GM23248 (cell line): ENCODE results near the gene RSPH3. TPM values are rescaled to one million over a fixed set of nuclear protein-coding genes. Genes with fewer than 3 reads are reported as not detected.

Source experiments
- DNase-seq: peaks from one replicate; pipeline ENCODE4 v3.0.0-alpha.2; 2015
- H2AFZ ChIP-seq: fragments of 200-600 bp; sonication (generic); 2 replicates; pipeline ENCODE4 v1.6.1; 2016; ENCODE audit warnings: antibody characterized with exemption
- H3F3A ChIP-seq: fragments of 200-600 bp; sonication (generic); 2 replicates; pipeline ENCODE4 v1.6.1; 2016; ENCODE audit warnings: mild to moderate bottlenecking, antibody characterized with exemption, mixed run types; ENCODE audit not compliant: insufficient read depth
- H3K27ac ChIP-seq: fragments of 200-600 bp; sonication (generic); 2 replicates; pipeline ENCODE4 v1.5.1; 2016; ENCODE audit warnings: mild to moderate bottlenecking
- H3K27me3 ChIP-seq: fragments of 200-600 bp; sonication (generic); replicated peaks from 2 replicates; pipeline ENCODE4 v1.6.1; 2016; ENCODE audit warnings: mild to moderate bottlenecking; ENCODE audit not compliant: insufficient read depth
- H3K36me3 ChIP-seq: fragments of 200-600 bp; sonication (generic); 2 replicates; pipeline ENCODE4 v1.6.1; 2016; ENCODE audit warnings: low read depth, mild to moderate bottlenecking
- H3K4me1 ChIP-seq: fragments of 200-600 bp; sonication (generic); 2 replicates; pipeline ENCODE4 v1.6.1; 2016; ENCODE audit warnings: mild to moderate bottlenecking; ENCODE audit not compliant: insufficient read depth
- H3K4me2 ChIP-seq: fragments of 200-600 bp; sonication (generic); one replicate; pipeline ENCODE4 v1.6.1; 2016; ENCODE audit warnings: mild to moderate bottlenecking; ENCODE audit not compliant: unreplicated experiment
- H3K4me3 ChIP-seq: fragments of 200-600 bp; sonication (generic); 2 replicates; pipeline ENCODE4 v1.5.1; 2016; ENCODE audit warnings: mild to moderate bottlenecking
- H3K79me2 ChIP-seq: fragments of 200-600 bp; sonication (generic); 2 replicates; pipeline ENCODE4 v1.6.1; 2016; ENCODE audit warnings: mild to moderate bottlenecking; ENCODE audit not compliant: insufficient read depth
- H3K9ac ChIP-seq: fragments of 200-600 bp; sonication (generic); 2 replicates; pipeline ENCODE4 v1.6.1; 2016; ENCODE audit warnings: mild to moderate bottlenecking
- H3K9me2 ChIP-seq: fragments of 200-600 bp; sonication (generic); 2 replicates; pipeline ENCODE4 v1.6.1; 2016; ENCODE audit warnings: mixed run types, mild to moderate bottlenecking, moderate library complexity; ENCODE audit not compliant: insufficient read depth
- H3K9me3 ChIP-seq: fragments of 200-600 bp; sonication (generic); one replicate; pipeline ENCODE4 v1.6.1; 2017; ENCODE audit warnings: low read depth
- H4K20me1 ChIP-seq: fragments of 200-600 bp; sonication (generic); 2 replicates; pipeline ENCODE4 v1.6.0; 2016; ENCODE audit not compliant: insufficient read depth
- EZH2 ChIP-seq: fragments of 200-600 bp; sonication (generic); IDR thresholded peaks from 2 replicates; pipeline ENCODE4 v1.6.1; 2018; ENCODE audit warnings: antibody characterized with exemption, mild to moderate bottlenecking; ENCODE audit not compliant: insufficient read depth, poor library complexity, severe bottlenecking
- EZH2phosphoT487 ChIP-seq: fragments of 200-600 bp; sonication (generic); IDR thresholded peaks from 2 replicates; pipeline ENCODE4 v1.6.1; 2018; ENCODE audit warnings: antibody characterized with exemption, moderate library complexity, mild to moderate bottlenecking, low read depth; ENCODE audit not compliant: insufficient read depth
- WGBS, 2 experiments: methylation state at CpG; one replicate each; pipeline ENCODE4 v1.1.6; 2015 to 2017; ENCODE audit warnings: low lambda C conversion rate in 2 of 2, low coverage in 1 of 2; ENCODE audit errors: missing lambda C conversion rate in 2 of 2; 5-methylcytosine and 5-hydroxymethylcytosine counted together
- in situ Hi-C: fragments of 300-500 bp; cut with MboI; formaldehyde crosslinking; loops from 2 replicates; pipeline ENCODE4 v1.15.0; 2020
- polyA plus RNA-seq: library from polyadenylated mRNA; unstranded; fragments of >200 nt; fragmentation: Nextera tagmentation; extraction: Ambion mirVana; gene quantifications from 2 replicates; pipeline ENCODE4 v1.2.1, GENCODE V29; 2016
- total RNA-seq: library from RNA; depleted of rRNA; stranded (reverse); fragments of >200 nt; shearing (Covaris generic); gene quantifications from 2 replicates; pipeline ENCODE4 v1.2.3, GENCODE V29; 2014

RSPH3 gene
- total and polyA plus RNA-seq, 2 experiments from 2014 or later, result 7.2 to 15.1 TPM

DNA sequence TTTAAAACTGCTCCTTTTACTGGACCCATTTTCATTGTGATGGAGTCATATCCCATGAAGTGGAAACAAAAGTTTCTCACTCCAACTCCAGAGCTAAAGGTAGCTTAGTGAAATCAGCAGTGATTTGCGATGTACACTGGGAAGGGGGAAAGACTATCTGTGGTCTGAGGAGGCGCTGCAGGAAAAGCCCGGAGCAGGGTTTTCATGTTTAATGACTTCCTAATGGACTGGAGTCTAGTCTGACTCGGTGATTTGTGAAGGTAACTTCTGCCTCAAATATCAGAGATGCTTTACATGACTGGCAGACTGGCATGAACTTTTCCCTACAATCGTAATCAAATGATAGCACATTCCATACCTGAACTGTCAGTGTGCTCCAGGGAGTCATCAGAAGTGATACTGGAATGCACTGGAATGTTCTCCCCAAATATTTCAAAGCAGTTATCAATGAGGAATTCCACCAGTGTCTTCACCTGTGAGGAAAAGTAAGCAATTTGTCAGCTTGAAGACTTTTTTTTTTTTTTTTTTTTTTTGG lies 37.8 kb upstream of the RSPH3 start:
- no peak overlapping the region for H3K27ac ChIP-seq
- H2AFZ ChIP-seq, result no peak overlapping the region
- H4K20me1 ChIP-seq, result no peaks in the 10 kb centered on the region
- no peak overlapping the region for H3K4me2 ChIP-seq
- in situ Hi-C loops, result no loop called here
- H3K9ac ChIP-seq, result no peak overlapping the region
- no peaks in the 10 kb centered on the region for H3K27me3 ChIP-seq
- peaks cover 12% of the 10 kb centered on the region; the same call in 1 of the 2 replicates for H3F3A ChIP-seq
- 0 out of 2 replicates have a peak overlapping the region, but pooled peaks have one; percentile 34 for H3K4me3 ChIP-seq
- no peak for DNase-seq
- no peaks in the 10 kb centered on the region for H3K9me2 ChIP-seq
- H3K4me1 ChIP-seq, result peaks cover 21% of the 10 kb centered on the region
- TF ChIP-seq EZH2phosphoT487 (no peak), EZH2 (no peak)
- H3K36me3 ChIP-seq, result no peaks in the 10 kb centered on the region
- no peaks in the 10 kb centered on the region for H3K9me3 ChIP-seq
- H3K79me2 ChIP-seq, result no peaks in the 10 kb centered on the region
- WGBS, 2 experiments, result 86 to 90% methylated on average over 5 of the region's 5 CpGs

DNA sequence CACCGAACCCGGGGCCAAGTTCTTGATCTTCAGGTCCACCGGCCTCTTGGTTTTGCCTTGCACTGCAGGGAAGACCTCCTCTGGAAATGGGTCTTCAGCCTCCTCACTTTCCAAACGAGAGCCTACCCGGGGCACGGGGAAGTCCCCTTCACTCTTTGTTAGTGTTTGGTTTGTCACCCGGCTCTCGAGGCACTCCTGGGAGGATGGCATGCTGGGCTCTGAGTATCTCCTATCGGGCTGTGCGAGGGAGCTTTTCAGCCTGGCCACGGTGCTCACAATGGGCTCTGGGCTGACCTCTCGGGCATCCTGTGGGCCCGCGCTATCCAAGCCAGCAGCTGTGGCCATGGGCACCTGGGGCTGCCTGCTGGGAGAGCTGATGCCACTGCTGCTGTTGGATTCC lies 36.7 kb upstream of the RSPH3 start:
- H3K4me2 ChIP-seq, result no peak overlapping the region
- H2AFZ ChIP-seq, result no peak overlapping the region
- peaks cover 21% of the 10 kb centered on the region for H3K4me1 ChIP-seq
- no peak overlapping the region for H3K4me3 ChIP-seq
- H3K9me2 ChIP-seq, result no peaks in the 10 kb centered on the region
- H3K9ac ChIP-seq, result no peak overlapping the region
- no peaks in the 10 kb centered on the region for H3K79me2 ChIP-seq
- no peak for DNase-seq
- H3K36me3 ChIP-seq, result no peaks in the 10 kb centered on the region
- in situ Hi-C loops, result no loop called here
- no peaks in the 10 kb centered on the region for H3K9me3 ChIP-seq
- no peak for TF ChIP-seq EZH2
- TF ChIP-seq EZH2phosphoT487, result no peak
- H3K27ac ChIP-seq, result no peak overlapping the region
- H4K20me1 ChIP-seq, result no peaks in the 10 kb centered on the region
- no peaks in the 10 kb centered on the region for H3K27me3 ChIP-seq
- 89 to 93% methylated on average over 14 of the region's 14 CpGs for WGBS, 2 experiments
- peaks cover 12% of the 10 kb centered on the region; the same call in 1 of the 2 replicates for H3F3A ChIP-seq

DNA sequence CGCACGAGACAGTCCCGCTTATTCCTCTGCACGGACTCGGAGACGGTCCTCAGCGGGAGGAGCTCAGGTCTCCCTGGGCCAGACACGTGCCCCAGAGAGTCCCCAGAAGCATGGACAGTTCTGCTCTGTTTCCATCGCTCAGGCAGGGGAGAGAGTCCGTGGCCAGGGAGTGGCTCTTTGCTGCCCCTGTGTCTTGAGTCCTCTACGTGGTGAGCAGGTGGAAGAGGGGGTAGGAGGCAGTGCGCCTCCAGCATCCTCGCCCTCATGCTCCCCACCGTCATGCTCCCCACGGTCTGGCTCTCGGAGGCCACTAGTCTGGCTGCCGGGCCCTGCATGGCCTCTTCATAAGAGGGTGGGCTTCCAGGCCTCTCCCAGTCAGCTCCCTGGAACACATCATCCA lies 35.9 kb upstream of the RSPH3 start:
- Histone ChIP-seq H3K27me3 (no peaks in the 10 kb centered on the region), H3K4me3 (no peak overlapping the region), H3K4me2 (no peak overlapping the region), H3K36me3 (no peaks in the 10 kb centered on the region), H3F3A (peaks cover 12% of the 10 kb centered on the region; the same call in 1 of the 2 replicates), H3K4me1 (peaks cover 21% of the 10 kb centered on the region), H3K27ac (no peak overlapping the region), H3K9me3 (no peaks in the 10 kb centered on the region), H4K20me1 (no peaks in the 10 kb centered on the region), H2AFZ (no peak overlapping the region), H3K9ac (no peak overlapping the region), H3K9me2 (no peaks in the 10 kb centered on the region), H3K79me2 (no peaks in the 10 kb centered on the region)
- 91 to 93% methylated on average over 17 of the region's 17 CpGs for WGBS, 2 experiments
- in situ Hi-C loops, result no loop called here
- DNase-seq, result no peak
- no peak for TF ChIP-seq EZH2phosphoT487
- no peak for TF ChIP-seq EZH2

DNA sequence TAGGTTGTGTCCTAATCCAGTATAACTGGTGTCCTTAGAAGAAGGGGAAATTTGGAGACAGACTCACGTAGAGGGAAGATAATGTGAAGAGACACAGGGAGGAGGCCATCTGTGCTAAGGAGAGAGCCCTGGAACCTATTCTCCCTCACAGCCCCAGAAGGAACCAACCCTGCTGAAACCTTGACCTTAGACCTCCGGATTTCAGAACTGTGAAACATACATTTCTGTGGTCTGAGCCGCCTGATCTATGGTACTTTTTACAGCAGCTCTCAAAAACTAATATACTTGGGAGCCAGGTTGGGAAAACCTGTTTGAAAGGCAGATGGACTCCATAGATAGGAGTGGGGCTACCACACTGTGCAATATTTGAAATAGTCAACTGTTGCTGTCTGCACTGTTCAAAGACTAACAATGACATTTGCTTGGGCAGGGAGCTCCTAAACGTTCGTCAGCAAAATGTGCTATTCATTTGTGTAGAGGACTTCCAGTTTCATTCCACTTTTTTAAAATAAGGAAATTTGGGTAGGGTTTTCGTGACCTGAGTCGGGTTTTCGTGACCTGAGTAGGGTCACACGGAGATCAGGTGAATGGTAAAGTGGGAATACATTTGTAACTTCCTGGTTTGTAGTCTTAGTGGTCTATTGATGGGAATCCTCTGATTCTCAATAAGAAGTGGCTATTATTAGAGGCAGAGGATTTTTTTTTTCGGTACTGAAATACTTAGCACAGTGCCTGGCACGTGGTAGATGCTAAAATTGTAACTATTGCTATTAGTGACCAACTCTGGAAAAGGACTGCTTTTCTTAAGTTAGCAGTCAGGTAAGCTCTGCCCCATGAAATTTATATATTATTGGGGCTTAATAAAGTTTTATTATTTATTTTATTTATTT lies 33.4 kb upstream of the RSPH3 start:
- no peak overlapping the region for H3K4me3 ChIP-seq
- no peak overlapping the region for H2AFZ ChIP-seq
- H3F3A ChIP-seq, result no peaks in the 10 kb centered on the region
- 61 to 66% methylated on average over 11 of the region's 11 CpGs for WGBS, 2 experiments
- H3K9me2 ChIP-seq, result no peaks in the 10 kb centered on the region
- TF ChIP-seq EZH2 (no peak), EZH2phosphoT487 (no peak)
- no peak overlapping the region for H3K9ac ChIP-seq
- H3K27ac ChIP-seq, result no peak overlapping the region
- peaks cover 5% of the 10 kb centered on the region for H3K4me1 ChIP-seq
- H3K27me3 ChIP-seq, result no peaks in the 10 kb centered on the region
- no peak overlapping the region for H3K4me2 ChIP-seq
- DNase-seq, result no peak
- in situ Hi-C loops, result no loop called here
- H3K79me2 ChIP-seq, result no peaks in the 10 kb centered on the region
- H4K20me1 ChIP-seq, result no peaks in the 10 kb centered on the region
- no peaks in the 10 kb centered on the region for H3K9me3 ChIP-seq
- no peaks in the 10 kb centered on the region for H3K36me3 ChIP-seq
